HG03060 (cell line): Measurements from ENCODE around the gene IP6K2.

ENCODE experiments used
- ATAC-seq: cut with Tn5 transposase; IDR thresholded peaks from one replicate; pipeline ENCODE4 v1.9.1; 2021; ENCODE audit warnings: low read depth, moderate number of reproducible peaks; ENCODE audit not compliant: unreplicated experiment

The IP6K2 gene

GRCh38 chr3:48674505-48674904 lies 42.5 kb downstream of the IP6K2 start:
- ATAC-seq, result no peak

- ATAC-seq, result no peak
These were observed 44.5 kb downstream of the IP6K2 start for GRCh38 chr3:48672522-48672921.

DNA sequence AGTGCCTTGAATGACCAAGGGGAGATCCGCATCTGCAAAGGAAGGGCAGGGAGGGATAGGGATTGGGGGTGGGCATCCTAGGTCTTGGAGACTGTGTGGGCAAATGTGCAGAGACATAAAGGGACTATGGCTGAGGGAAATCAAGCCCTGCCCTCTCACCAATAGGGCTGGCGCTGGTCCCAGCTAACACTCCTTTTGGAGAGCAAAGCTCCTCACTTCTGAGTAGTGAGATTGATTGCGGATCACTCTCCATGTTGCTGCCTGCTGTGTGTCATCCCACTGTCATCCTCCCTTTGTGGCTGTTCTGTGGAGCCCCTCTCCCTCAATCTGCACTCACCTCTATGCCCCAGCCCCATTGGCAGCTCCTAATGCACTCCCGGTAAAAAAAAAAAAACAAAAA lies 52.1 kb downstream of the IP6K2 start:
- no peak for ATAC-seq

GRCh38 chr3:48664313-48664644 lies 52.7 kb downstream of the IP6K2 start:
- ATAC-seq, result no peak

GRCh38 chr3:48663489-48664312 lies 53.3 kb downstream of the IP6K2 start:
- peak; percentile 71 for ATAC-seq

GRCh38 chr3:48662753-48663488 lies 54.1 kb downstream of the IP6K2 start, which contains the start of gene CELSR3:
Gene CELSR3, minus strand, starts transcription at chr3:48662886. Its CDS starts 252 bp downstream, at chr3:48662634.
- ATAC-seq, result no peak

- no peak for ATAC-seq
These were observed 54.8 kb downstream of the IP6K2 start for GRCh38 chr3:48662145-48662752.

- ATAC-seq, result no peak
These were observed 55.4 kb downstream of the IP6K2 start for GRCh38 chr3:48661501-48662144.

DNA sequence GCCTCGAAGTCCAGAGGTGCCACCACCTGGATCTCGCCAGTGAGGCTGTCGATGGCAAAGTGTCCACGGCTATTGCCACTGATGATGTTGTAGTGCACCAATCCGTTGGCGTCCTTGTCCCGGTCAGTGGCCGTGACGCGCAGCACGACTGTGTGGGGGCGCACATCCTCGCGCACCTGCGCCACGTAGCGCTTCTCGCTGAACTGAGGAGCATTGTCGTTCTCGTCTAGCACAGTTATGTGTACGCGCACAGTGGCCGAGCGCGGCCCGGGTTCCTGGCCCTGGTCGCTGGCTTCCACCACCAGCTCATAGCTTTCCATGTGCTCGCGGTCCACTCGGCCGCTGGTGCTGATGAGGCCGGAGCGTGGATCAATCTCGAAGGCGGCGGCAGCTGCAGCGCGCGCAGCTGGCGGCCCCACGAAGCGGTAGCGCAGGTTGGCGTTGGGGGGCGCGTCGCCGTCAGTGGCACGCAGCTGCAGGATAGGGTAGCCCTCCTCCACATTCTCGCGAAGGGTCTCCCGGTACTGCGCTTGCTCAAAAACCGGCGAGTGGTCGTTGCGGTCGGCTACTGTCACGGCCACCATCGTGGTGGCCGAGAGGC lies 56.1 kb downstream of the IP6K2 start:
- ATAC-seq, result no peak

DNA sequence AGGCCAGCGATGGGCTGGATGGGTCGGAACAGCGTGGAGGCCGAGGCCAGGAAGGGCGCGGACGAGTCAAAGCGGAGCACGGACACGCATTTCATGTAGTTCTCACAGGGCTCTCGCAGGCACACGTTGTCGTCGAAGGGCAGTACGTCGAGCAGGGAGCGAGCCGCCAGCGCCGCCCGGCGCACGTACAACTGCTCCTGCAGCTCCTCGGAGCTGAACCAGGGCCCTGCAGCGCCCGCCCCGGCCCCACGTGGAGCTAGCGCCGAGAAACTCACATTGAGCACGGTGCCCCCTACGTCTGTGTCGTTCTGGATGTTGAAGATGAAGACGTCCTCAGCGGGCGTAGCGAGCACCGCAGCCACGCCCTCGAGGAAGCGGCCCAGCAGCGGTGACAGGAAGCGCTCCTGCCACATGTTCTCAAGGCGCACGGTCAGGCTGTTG lies 60.2 kb downstream of the IP6K2 start:
- no peak for ATAC-seq

- ATAC-seq, result no peak
These were observed 60.8 kb downstream of the IP6K2 start for GRCh38 chr3:48656061-48656840.

- ATAC-seq, result no peak
These were observed 61.4 kb downstream of the IP6K2 start for GRCh38 chr3:48655606-48656005.

DNA sequence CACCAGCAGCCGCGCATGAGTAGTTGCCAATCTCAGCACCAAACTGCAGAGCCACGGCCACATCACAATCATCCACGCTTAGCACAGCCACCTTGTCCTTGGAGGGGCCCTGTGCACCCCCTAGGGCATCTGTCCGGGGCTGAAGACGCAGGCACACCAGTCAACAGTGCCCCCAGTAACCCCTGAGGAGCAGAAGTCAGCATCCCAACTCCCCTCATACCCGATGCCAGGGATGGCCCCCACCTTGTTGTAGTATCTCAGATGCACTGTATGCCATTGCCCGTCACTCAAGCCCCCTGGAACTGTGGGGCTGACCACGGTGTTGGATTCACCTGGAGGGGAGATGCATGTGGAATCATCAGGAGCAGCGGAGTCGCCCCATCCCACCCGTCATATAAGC lies 62.0 kb downstream of the IP6K2 start:
- ATAC-seq, result no peak

DNA sequence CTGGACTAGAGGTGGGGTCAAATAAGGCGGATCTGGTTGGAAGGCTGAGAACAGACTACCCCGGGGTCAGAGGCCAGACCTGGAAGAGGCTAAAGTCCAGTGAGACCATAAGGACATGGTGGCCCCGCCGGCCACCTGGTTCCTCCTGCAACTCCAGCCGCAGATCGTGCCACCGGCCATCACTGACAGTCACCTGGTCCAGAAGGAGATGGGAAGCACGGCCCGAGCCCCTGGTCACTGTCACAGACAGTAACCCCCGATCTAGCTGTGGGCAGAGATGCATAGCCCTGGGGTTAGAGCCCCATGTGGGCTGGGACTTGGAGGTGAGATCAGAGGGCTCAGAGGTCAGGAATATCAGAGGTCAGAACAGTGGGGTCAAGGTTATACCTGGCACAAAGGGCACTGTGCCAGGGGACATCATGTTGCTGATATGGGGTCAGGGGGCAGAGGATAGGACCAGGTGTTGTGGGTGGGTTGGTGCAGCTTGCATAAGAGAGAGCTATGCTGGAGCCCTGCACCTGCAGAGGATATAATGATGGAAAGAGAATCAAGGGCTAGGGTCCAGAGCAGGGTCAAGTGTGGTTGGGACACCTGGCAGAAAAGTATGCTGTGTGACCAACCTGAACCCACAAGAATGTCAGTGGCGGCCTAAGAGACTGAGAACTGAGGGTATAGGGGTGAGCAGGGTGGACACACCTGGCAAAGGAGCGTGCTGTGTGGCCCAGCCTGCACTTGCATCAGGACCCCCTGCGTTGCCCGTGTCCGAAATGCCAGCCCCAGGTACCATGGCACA lies 63.9 kb downstream of the IP6K2 start:
- ATAC-seq, result no peak

GRCh38 chr3:48651771-48652170 lies 65.2 kb downstream of the IP6K2 start:
- no peak for ATAC-seq

DNA sequence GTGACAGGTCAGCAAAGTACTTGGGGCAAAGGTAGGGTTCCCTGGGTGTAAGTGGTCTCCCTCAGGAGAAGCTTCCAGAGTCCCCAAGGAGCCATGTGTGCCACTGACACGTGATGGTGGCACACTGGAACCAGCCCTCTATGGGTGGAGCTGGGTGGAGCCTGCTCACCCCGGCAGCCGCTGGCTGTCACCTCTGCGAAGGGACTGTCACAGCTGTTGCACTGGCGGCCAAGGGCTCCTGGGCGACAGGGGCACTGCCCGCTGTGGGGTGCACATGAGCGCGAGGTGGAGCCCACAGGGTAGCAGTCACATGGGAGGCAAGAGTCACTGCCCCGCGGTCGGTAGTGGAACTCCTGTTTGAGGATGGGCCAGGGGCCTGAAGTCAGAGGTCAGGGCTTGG lies 66.3 kb downstream of the IP6K2 start:
- no peak for ATAC-seq

GRCh38 chr3:48648188-48648850 lies 68.7 kb downstream of the IP6K2 start:
- no peak for ATAC-seq

DNA sequence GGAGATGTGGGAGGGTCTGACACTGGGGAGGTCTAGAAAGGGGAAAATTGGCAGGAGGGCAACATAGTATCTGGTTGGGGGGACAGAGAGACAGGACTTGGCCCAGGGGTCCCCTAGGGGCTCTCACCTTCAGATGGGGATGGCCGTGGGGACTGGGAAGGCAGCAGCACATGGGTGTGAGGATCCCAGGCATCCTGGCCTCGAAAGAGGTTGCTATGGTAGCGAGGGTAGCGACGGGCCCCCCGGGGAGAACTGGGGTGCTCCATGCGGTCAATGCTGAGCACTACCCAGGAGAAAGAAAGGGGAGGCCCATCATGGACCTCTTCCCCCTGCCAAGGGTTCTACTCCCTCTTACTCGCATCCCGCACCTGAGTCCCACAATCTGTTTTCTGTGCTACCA lies 69.3 kb downstream of the IP6K2 start:
- no peak for ATAC-seq
